ENCODE data around the gene FAM107B.

Gene FAM107B

DNA sequence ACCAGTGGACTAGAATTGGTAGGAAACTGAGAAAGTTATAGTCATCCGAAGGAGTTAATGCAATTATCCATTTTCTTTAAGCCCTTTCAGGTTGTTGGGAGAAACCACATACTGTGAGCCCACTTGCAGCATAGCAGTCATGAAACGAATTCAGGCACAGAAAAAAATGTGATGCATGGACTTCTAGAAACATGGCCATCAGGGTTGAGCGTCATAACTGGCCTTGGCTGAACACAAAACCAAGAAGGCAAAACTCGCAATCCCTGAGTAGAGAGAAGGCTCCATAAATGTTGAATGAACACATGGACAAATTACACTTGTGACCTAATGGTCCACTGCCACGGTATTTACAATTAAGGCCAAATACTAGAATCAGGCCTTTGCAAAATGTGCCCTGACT lies 121.9 kb downstream of the FAM107B start:
- TF ChIP-seq FOXP2 (optimal IDR thresholded peaks at IDR 0.05; ENCODE audit: borderline replicate concordance, extremely low read depth, extremely low read length, insufficient read depth) (no peak), POLR2AphosphoS5 (IDR thresholded peaks at IDR 0.05; ENCODE audit: low read depth, low read length) (no peak), TAF1 (IDR thresholded peaks at IDR 0.05; ENCODE audit: borderline replicate concordance, insufficient read depth, low read length) (no peak), SIN3A (IDR thresholded peaks at IDR 0.05; ENCODE audit: borderline replicate concordance, insufficient read depth, low read length) (no peak), REST (IDR thresholded peaks at IDR 0.05; ENCODE audit: insufficient read depth in 1 of 2, low read depth in 2 of 2, low read length in 2 of 2) (no peak)

DNA sequence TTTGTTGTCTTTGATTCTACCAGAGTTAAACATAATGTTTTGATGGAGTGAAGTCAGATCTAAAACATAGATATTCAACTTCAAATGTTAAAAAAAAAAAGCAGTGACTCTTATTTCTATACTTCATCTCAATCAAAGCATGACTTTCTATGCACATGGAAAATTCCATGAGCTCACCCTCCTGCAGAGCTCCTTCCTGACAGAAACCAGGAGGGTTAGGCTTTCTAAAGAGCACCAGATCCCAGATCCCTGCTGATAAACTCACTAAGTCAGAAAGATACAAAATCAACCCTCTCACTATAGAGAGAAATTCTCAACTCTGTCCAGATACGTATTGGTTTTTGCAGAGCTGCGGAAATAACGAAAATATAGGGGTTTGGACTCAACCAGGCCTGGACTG lies 122.6 kb downstream of the FAM107B start:
- no peak for TF ChIP-seq POLR2AphosphoS5 (IDR thresholded peaks at IDR 0.05; ENCODE audit: low read depth, low read length)
- TF ChIP-seq REST (IDR thresholded peaks at IDR 0.05; ENCODE audit: insufficient read depth in 1 of 2, low read depth in 2 of 2, low read length in 2 of 2): no peak
- TF ChIP-seq TAF1 (IDR thresholded peaks at IDR 0.05; ENCODE audit: borderline replicate concordance, insufficient read depth, low read length): no peak
- TF ChIP-seq SIN3A (IDR thresholded peaks at IDR 0.05; ENCODE audit: borderline replicate concordance, insufficient read depth, low read length): no peak
- TF ChIP-seq FOXP2 (optimal IDR thresholded peaks at IDR 0.05; ENCODE audit: borderline replicate concordance, extremely low read depth, extremely low read length, insufficient read depth): no peak

- TF ChIP-seq REST (IDR thresholded peaks at IDR 0.05; ENCODE audit: insufficient read depth in 1 of 2, low read depth in 2 of 2, low read length in 2 of 2) (no peak), POLR2AphosphoS5 (IDR thresholded peaks at IDR 0.05; ENCODE audit: low read depth, low read length) (no peak), TAF1 (IDR thresholded peaks at IDR 0.05; ENCODE audit: borderline replicate concordance, insufficient read depth, low read length) (no peak), SIN3A (IDR thresholded peaks at IDR 0.05; ENCODE audit: borderline replicate concordance, insufficient read depth, low read length) (no peak), FOXP2 (optimal IDR thresholded peaks at IDR 0.05; ENCODE audit: borderline replicate concordance, extremely low read depth, extremely low read length, insufficient read depth) (no peak)
These were observed 125.0 kb downstream of the FAM107B start for GRCh38 chr10:14649739-14650138.

GRCh38 chr10:14648946-14649345 lies 125.8 kb downstream of the FAM107B start:
- TF ChIP-seq SIN3A (IDR thresholded peaks at IDR 0.05; ENCODE audit: borderline replicate concordance, insufficient read depth, low read length): no peak
- TF ChIP-seq FOXP2 (optimal IDR thresholded peaks at IDR 0.05; ENCODE audit: borderline replicate concordance, extremely low read depth, extremely low read length, insufficient read depth): no peak
- TF ChIP-seq REST (IDR thresholded peaks at IDR 0.05; ENCODE audit: insufficient read depth in 1 of 2, low read depth in 2 of 2, low read length in 2 of 2): no peak
- TF ChIP-seq TAF1 (IDR thresholded peaks at IDR 0.05; ENCODE audit: borderline replicate concordance, insufficient read depth, low read length): no peak
- TF ChIP-seq POLR2AphosphoS5 (IDR thresholded peaks at IDR 0.05; ENCODE audit: low read depth, low read length): no peak

Data from PFSK-1 (cell line).